Globus pallidus (tissue), 1 donor: Measurements from ENCODE around the gene TRPC1.
A peak's percentile ranks its signal among the peaks of the same experiment; 100 is the strongest.
"Not testable (repeated sequence)": the region's sequence is repeated elsewhere in the genome, so short reads cannot be mapped to it uniquely, and the experiment has no call there.

Experiments
- DNase-seq: peaks from one replicate; pipeline ENCODE4 v3.0.0-alpha.2; 2015; ENCODE audit warnings: low spot score

Gene TRPC1

GRCh38 chr3:142723968-142724681 is at the start of gene TRPC1:
TSS of gene TRPC1 (plus strand) at chr3:142724034. CDS start at chr3:142724560, 526 bp downstream.
- DNase-seq = peak; percentile 86

- no peak for DNase-seq
Observed at GRCh38 chr3:142676151-142676550, 47.7 kb upstream of the TRPC1 start.

GRCh38 chr3:142680710-142681109 is 43.1 kb upstream of the TRPC1 start:
- DNase-seq = no peak

GRCh38 chr3:142690613-142691012 is 33.2 kb upstream of the TRPC1 start:
- no peak for DNase-seq

GRCh38 chr3:142691527-142691926 is 32.3 kb upstream of the TRPC1 start:
- DNase-seq = no peak

- no peak for DNase-seq
Observed at GRCh38 chr3:142693136-142693853, 30.5 kb upstream of the TRPC1 start.

- no peak for DNase-seq
Observed at GRCh38 chr3:142694225-142694624, 29.6 kb upstream of the TRPC1 start.

GRCh38 chr3:142705198-142705597 is 18.6 kb upstream of the TRPC1 start:
- no peak for DNase-seq

GRCh38 chr3:142706321-142707127 is 17.3 kb upstream of the TRPC1 start:
- DNase-seq = no peak

- DNase-seq = no peak
Observed at GRCh38 chr3:142709207-142709606, 14.6 kb upstream of the TRPC1 start.

- DNase-seq = not testable (repeated sequence)
Observed at GRCh38 chr3:142714882-142715281, 9.0 kb upstream of the TRPC1 start.

- DNase-seq = no peak
Observed at GRCh38 chr3:142716102-142716501, 7.7 kb upstream of the TRPC1 start.

- no peak for DNase-seq
Observed at GRCh38 chr3:142723665-142723967, 218 bp upstream of the TRPC1 start.

GRCh38 chr3:142724682-142725356 is 985 bp downstream of the TRPC1 start:
- peak; percentile 44 for DNase-seq

- no peak for DNase-seq
Observed at GRCh38 chr3:142725357-142725739, 1.5 kb downstream of the TRPC1 start.

GRCh38 chr3:142726017-142726416 is 2.2 kb downstream of the TRPC1 start:
- DNase-seq = no peak

- DNase-seq = no peak
Observed at GRCh38 chr3:142732066-142732465, 8.2 kb downstream of the TRPC1 start.

- no peak for DNase-seq
Observed at GRCh38 chr3:142734834-142735233, 11.0 kb downstream of the TRPC1 start.

GRCh38 chr3:142735462-142735861 is 11.6 kb downstream of the TRPC1 start:
- no peak for DNase-seq

- no peak for DNase-seq
Observed at GRCh38 chr3:142738396-142738795, 14.6 kb downstream of the TRPC1 start.

GRCh38 chr3:142746646-142747045 is 22.8 kb downstream of the TRPC1 start:
- DNase-seq = no peak

GRCh38 chr3:142750531-142750930 is 26.7 kb downstream of the TRPC1 start:
- not testable (repeated sequence) for DNase-seq
